ENCODE results near the gene DEFB119. TPM values are rescaled to one million over a fixed set of nuclear protein-coding genes. Genes with fewer than 3 reads are reported as not detected.

DEFB119 gene, protein sequence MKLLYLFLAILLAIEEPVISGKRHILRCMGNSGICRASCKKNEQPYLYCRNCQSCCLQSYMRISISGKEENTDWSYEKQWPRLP
- total RNA-seq: not detected in 2 replicates

DNA sequence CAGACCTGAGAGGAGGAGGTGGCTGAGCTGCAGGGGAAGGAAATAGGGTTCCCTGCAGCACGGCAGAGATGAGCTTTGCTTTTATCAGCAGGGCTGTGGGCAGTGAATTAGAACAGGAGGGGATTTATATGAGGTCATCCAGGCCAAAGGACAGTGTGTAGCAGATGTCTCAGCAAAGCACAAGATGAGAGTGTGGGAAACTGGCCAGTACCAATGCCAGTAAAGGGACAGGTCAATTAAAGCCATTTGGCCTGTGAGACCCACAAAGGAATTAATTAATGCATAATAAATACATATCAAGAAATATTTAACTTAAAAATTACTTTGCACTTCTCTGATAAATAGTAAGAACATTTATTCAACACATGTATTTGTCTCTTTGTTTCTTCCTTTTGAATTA lies at the start of gene DEFB119:
Gene DEFB119, minus strand, starts transcription at position 101 of the 400 bp plus-strand sequence. CDS start 107 bp downstream, outside the sequence.

DNA sequence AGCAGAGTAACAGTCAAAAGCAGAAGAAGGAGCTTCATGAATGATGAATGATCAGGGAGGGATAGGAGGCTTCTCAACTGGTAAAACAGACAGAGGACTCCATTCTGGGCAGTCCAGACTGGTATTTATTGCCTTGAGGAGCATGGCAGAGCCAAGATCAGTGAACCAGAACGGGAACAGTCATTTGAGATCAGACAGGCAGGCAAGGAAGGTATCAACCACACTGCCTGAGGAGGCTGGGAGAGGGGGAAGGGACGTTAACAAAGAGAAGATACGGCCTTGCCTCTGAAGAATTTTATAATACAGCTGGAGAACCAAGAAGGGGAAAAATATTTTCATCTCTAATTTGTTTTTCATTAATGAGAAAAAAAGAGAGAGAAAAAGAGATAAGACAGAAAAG lies 15.7 kb upstream of the DEFB119 start, which contains the start of gene DEFB121:
Gene DEFB121, minus strand, starts transcription at position 101 of the 400 bp plus-strand sequence. Its CDS starts 63 bp downstream, at position 38.

DNA sequence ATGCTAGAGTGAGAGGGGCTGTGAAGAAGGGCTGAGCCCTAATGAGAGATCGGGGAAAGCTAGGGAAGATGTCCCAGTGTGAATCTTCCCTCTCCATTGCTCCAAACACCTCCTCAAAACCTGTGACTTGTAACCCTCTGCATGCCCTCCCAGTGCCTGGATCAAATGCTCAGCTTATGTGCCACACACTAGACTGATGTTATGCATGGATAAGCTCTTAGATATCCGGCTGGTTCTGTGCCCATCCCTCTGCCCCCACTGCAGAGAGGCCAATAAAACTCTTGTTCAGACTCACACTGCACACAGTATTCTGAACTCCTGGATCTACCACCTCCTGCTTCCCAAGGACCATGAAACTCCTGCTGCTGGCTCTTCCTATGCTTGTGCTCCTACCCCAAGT lies 22.1 kb downstream of the DEFB119 start, which contains the start of gene DEFB118:
Gene DEFB118, plus strand, starts transcription at position 301 of the 400 bp plus-strand sequence. Its CDS starts 50 bp downstream, at position 351.

Other genes with a start within 250 kb of the DEFB119 start
- not detected in 2 replicates for gene DEFB115, start 132.9 kb downstream of the DEFB119 start, total RNA-seq
- gene DEFB116, start 82.0 kb downstream of the DEFB119 start, total RNA-seq: not detected in 2 replicates
- not detected in 2 replicates for gene DEFB118, start 22.0 kb downstream of the DEFB119 start, total RNA-seq
- gene DEFB121, start 15.6 kb upstream of the DEFB119 start, total RNA-seq: not detected in 2 replicates
- gene DEFB123, start 50.0 kb upstream of the DEFB119 start, total RNA-seq: not detected in 2 replicates
- not detected in 2 replicates for gene DEFB124, start 84.5 kb upstream of the DEFB119 start, total RNA-seq
- gene REM1, start 84.7 kb upstream of the DEFB119 start, total RNA-seq: 0.09 and 0.18 TPM in 2 replicates
- 46.3 and 61.7 TPM in 2 replicates for gene HM13, start 123.9 kb upstream of the DEFB119 start, total RNA-seq
- gene ID1, start 214.7 kb upstream of the DEFB119 start, total RNA-seq: 223 and 245 TPM in 2 replicates
- not detected in 2 replicates for gene COX4I2, start 247.3 kb upstream of the DEFB119 start, total RNA-seq